SK-N-DZ (cell line): ENCODE measurements around the gene SLC22A12.

Experiments used
- DNase-seq: peaks from one replicate; pipeline ENCODE4 v3.0.0-alpha.2; 2015; ENCODE audit warnings: low spot score

The SLC22A12 gene

DNA sequence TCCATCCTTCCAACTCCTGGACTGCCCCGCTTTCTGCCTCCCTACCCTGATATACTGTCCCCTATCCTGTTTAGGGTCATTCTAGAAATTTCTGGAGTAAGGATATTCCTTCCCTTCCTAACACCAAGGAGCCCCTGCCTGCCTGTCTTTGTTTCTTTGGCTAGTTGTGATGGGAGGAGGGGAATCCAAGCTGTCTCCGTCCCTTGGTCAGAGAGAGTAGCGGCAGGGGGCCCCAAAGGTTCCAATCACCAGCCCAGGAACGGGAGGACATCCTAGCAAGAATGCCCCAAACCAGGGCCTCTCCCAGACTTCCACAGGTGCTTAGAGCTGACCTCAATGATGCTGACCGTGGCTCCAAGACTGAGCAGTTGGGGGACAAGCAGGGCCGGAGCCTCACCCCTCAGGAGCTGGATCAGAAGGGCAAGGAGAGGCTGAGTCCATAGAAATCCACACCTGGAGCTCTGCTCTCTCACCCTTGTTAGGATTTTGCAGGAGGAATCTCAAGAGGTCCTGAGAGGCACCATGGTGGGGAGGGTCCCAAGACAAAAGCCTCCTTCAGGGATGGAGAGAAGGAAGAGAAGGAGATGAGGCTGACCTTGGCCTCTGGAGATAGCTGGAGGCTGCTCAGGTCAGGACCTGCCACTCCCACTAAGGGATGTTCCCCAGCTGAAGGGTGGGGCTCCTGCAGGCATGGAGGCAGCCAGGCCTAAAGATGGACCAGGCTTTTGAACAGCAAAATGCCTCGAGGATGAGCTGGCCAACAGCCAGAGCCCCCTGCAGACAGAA, 13.6 kb downstream of the SLC22A12 start:
- no peak for DNase-seq

DNA sequence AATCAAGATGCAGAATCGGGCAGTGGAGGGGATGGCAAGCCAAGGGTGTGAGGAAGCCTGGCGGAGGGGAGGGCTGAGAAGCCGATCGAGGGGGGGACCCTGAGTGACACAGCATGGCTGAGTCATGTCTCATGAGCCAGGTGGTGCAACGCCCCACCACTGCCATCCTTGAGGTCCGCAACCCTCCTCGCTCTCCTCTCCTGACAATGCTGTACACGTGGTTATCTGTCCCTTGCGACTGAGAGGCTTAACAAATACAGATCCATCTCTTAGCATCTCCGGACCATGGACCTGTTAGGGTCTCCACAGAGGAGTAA, 14.2 kb downstream of the SLC22A12 start:
- no peak for DNase-seq

GRCh38 chr11:64605656-64606585, 14.9 kb downstream of the SLC22A12 start:
- no peak for DNase-seq

DNA sequence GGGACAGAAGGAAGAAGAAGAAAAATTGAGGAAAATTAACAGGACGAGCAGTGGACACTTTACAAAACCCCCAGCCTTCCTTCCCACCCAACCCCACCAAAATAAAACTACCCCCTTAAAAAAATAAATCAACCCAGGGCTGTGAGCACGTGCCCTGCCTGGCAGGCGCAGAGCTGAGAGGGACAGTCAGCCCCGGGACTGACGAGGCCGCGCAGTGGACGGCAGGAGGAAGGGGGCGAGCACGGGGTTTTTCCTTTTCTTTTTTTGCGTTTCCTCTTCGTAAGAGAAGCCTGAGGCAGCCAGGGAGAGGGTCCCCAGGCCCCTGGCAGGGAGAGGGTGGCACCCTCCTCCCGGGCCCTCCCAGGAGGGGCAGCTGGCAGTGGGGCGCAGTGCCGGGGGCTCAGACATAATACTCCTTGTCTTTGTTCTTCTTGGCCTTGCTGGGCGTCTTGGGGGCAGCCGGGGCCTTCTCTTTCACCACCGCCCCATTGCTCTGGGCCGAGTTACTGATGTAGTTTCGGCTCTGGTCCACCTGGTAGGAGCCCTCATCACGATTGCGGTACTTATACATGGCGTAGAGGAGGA, 15.9 kb downstream of the SLC22A12 start:
- no peak for DNase-seq

GRCh38 chr11:64607381-64607985, 16.5 kb downstream of the SLC22A12 start:
- no peak for DNase-seq

- no peak for DNase-seq
Observed at GRCh38 chr11:64608046-64608445, 17.0 kb downstream of the SLC22A12 start.

DNA sequence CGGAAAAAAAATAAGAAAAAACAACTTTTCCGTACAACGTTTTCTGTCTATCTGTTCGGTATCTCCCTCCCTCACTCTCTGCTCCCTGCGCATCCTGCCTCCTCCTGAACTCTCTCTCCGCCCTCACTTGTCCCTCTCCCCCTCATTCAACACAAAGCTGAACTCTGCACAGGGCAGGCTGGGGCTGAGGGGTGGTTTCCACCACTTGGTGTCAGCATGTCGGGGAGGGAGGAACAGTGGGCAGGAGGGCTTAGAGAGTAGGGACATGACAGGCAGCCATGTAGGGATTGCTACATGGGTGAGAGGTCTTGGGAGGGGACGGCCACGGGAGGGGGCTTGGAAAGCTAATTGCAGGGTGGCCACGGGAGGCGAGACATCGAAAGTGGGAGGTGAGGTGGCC, 17.6 kb downstream of the SLC22A12 start:
- no peak for DNase-seq

DNA sequence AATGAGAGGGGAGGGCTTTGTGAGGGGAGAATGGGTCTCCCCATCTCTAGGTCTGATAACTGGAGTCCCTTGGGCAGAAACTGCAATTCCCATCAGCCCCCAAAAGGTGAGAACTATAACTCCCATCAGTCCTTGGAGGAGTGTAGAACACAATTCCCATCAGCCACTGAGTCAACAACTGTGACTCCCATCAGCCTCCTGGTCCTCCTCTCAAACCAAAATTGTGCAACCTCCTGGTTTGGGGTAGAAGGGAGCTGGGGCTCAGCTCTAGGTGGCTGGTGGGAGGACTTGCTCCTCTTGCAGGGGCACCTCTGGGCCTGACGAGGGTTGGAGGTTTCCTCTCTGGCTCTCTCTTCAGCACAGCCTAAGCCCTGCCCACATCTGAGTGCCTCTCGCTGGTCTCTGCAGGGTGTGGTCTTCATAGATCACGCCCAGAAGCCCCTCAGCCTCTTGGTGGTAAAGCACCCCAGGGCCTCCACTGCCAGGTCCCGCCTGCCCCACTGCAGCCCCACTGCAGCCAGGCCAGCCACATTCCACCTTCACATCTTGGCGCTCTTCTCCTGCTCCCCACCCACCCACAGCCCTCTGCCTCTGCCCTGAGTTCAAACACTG, 18.5 kb downstream of the SLC22A12 start:
- no peak for DNase-seq

GRCh38 chr11:64610596-64610995, 19.6 kb downstream of the SLC22A12 start:
- DNase-seq = no peak

GRCh38 chr11:64611176-64611575, 20.2 kb downstream of the SLC22A12 start:
- no peak for DNase-seq

DNA sequence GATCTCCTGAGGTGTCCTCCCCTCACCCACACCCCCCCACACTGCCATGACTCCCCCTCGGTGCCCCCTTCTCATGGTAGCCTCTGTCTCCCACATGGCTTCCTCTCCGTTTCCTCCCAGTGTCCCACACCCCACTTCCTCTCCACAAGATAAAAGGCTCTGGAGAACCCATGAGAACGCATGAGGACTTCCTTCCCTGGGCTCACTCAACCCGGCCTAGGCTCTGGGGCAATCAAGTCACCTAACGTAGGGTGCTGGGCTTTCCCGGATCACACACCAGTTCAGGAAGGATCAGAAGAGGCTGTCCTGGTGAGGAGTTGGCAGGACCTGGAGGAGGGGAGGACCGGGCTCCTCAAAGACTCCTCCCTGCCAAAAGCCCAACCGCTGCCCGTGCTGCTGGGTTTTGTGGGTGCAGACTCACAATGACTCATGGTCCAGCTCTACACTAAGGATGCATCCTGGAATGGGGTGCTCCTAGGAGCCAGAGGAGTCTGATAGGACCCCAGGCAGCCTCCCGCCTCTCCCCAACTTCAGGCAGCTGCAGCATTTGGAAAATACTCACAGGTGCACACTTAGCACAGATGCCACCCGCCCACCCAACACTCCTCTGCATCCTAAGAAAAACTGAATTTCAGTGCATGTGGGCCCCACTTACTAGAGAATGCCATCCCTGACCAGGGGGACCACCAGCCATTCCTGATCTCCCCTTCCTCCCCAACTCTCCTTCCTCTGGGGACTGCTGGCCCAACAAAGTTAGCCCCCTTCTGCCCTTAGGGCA, 21.0 kb downstream of the SLC22A12 start:
- DNase-seq = no peak

- no peak for DNase-seq
Observed at GRCh38 chr11:64613648-64614047, 22.6 kb downstream of the SLC22A12 start.

DNA sequence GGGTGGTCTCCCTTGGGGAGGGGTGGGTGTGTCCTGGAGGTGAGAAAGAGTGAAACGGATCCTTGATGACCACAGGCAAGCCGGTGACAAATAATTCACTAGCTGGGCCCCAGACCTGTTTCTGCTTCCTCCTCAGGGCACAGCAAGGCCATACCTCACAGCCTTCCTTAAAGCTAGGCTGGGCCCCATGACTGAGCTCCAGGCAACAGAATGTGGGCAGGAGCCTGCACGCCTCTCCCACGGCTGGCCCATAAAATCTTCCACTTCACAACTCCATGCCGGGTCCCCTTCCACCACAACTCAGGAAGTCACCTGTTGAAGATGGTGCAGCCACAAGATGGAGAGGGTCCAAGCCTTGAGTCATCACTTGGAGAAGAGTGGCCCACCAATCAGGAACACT, 23.9 kb downstream of the SLC22A12 start:
- no peak for DNase-seq

- no peak for DNase-seq
Observed at GRCh38 chr11:64616817-64617216, 25.8 kb downstream of the SLC22A12 start.

GRCh38 chr11:64619196-64619595, 28.2 kb downstream of the SLC22A12 start:
- no peak for DNase-seq

DNA sequence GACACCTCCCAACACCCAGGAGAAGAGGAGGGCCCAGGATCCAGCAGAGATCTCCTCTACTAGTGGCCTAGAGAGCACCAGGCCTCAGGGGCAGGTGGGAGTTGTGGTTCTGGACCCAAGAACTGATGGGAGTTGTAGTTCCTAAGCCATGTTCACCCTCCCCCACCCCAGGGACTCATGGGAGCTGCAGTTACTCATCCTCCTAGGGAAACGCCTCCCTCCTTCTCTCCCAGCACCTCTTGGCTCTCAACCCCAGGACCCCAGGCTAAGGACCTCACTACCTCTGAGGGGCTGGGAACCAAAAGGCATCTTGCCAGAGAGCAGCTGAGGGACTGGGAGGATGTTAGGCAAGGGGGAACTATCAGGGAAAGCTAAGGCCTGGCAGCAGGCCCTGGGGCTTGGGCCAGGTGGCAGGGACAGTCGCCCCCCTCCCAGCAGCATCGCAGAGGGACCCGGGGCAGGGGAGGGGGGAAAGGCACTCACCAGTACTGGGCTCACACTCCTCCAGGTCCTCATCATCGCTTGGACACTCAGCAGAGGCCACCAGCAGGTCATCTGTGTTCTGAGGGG, 28.9 kb downstream of the SLC22A12 start:
- no peak for DNase-seq

- no peak for DNase-seq
Observed at GRCh38 chr11:64620381-64620971, 29.5 kb downstream of the SLC22A12 start.

- DNase-seq = no peak
Observed at GRCh38 chr11:64621283-64622019, 30.4 kb downstream of the SLC22A12 start.

GRCh38 chr11:64622681-64623080, 31.7 kb downstream of the SLC22A12 start:
- DNase-seq = no peak
